Stimulated activated naive CD8-positive, alpha-beta T cell treated with anti-CD3 and anti-CD28 coated beads, Interleukin-15, amount 100 ng/mL, for 72 hours (primary cell): ENCODE results near the gene XRCC5.
A peak's percentile ranks its signal among the peaks of the same experiment; 100 is the strongest.

Experiments used
- ATAC-seq: fragments of 150-1000 bp; cut with Tn5 transposase; 2 replicates; pipeline ENCODE4 v1.10.0; 2021; ENCODE audit warnings: mild to moderate bottlenecking, moderate library complexity
- DNase-seq, 2 donors: peaks; one replicate each; pipeline ENCODE4 v3.0.0; 2021 to 2022
- H3K27ac Mint-ChIP-seq, 2 donors: one replicate each; pipeline ENCODE4 v1.8.0; 2022; ENCODE audit warnings: mild to moderate bottlenecking in 2 of 2, mixed read lengths in 2 of 2, moderate library complexity in 2 of 2
- H3K27me3 Mint-ChIP-seq: one replicate; pipeline ENCODE4 v1.8.0; 2022; ENCODE audit warnings: mixed read lengths
- H3K4me1 Mint-ChIP-seq: one replicate; pipeline ENCODE4 v1.8.0; 2022; ENCODE audit warnings: mild to moderate bottlenecking, mixed read lengths
- H3K4me3 Mint-ChIP-seq, 2 donors: one replicate each; pipeline ENCODE4 v1.8.0; 2022; ENCODE audit warnings: mild to moderate bottlenecking in 2 of 2, mixed read lengths in 2 of 2, moderate library complexity in 1 of 2
- H3K9me3 Mint-ChIP-seq, 2 donors: one replicate each; pipeline ENCODE4 v1.8.0; 2022; ENCODE audit warnings: mixed read lengths in 2 of 2

XRCC5 gene

DNA sequence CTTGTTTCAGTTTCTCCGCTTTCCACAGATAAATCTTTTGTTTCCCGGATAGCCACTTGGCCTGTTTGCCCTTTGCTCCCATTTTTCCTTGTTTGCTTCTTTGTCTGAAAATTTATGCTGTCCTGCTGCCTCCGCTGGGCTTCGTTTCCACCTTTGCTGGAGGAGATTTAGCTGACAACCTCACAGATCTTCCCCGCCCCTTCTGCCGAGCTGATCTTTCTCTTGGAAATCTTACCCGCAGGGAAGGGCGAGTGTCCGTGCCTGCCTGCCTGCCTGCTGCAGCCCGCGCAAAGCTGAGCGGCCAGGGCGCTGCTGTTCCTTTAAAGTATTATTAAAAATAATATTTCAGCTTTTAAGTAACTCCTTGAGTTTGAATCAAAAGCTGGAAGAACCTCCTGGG is 1.4 kb upstream of the XRCC5 start:
- ATAC-seq (no peak), DNase-seq (no peak)
- no peak overlapping the region for H3K4me3 Mint-ChIP-seq
- no peak overlapping the region for H3K27ac Mint-ChIP-seq
- no peaks in the 10 kb centered on the region for H3K27me3 Mint-ChIP-seq
- peaks cover 41% of the 10 kb centered on the region for H3K4me1 Mint-ChIP-seq
- H3K9me3 Mint-ChIP-seq, result no peaks in the 10 kb centered on the region

DNA sequence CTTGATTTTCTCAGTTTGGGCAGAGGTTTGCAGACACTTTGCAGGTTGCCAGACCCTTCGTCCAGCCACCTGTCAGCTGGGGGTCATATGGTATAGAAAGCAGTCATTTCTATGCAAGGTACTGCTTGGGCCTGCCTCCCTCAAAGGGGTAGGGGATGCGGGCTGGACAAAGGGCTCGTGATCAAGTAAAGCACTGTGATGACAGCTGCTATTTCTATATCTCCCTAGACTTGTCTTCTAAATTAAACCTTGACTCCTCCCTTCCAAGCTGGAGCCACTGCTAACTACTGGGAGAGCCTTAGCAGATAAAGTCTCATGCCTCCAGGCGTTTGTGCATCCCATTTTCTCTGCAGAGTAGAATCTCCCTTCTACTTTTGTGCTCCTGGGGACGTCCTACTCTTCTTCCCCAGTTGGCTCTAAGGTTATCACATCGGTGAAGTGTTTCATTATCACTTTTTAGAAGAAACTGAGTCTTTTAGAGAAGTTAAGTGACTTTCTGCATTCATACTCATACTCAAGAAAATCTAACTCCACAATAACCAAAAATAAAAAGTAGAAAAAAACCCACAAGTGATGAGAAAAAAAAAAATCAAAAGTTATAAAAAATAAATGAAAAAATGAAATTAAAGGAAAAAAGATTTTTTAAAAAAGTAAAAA is 710 bp upstream of the XRCC5 start:
- Mint-ChIP-seq H3K27me3 (no peaks in the 10 kb centered on the region), H3K4me1 (peaks cover 48% of the 10 kb centered on the region), H3K4me3 (peak overlapping the region; percentile 99 to 100)

DNA sequence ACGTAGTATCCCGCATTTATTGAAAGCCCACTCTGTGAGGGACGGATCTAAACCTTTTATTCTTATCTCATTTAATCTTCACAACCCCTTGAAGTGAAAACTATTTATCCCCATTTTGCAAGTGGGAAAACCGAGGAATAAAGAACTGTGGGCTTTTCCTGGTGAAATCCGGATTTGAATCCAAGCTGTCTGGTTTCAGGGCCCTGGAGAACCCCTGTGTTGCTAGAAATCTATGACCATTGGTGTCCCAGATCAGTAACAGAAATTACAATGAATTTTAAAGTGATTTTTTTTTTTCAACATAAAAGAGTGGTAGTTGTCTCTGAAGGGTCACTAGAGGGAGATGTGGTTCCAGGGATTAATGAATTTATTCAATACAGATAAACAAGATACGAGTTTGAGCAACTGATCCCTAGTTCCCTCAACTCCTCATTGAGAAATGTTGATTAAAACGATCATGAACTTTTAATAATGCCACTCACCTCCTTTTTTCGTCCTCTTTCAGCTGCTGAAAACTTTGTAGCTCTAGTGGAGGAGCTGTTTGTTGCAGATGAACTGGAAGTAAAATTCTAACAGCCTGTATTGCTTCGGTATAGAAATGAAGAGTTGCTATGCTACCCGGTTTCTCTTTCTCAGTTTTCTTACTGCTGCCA is 940 bp downstream of the XRCC5 start:
- Mint-ChIP-seq H3K4me1 (peaks cover 60% of the 10 kb centered on the region), H3K27me3 (no peaks in the 10 kb centered on the region), H3K9me3 (no peaks in the 10 kb centered on the region), H3K27ac (peak overlapping the region; percentile 99 to 100), H3K4me3 (peak overlapping the region; percentile 99 to 100)
- ATAC-seq (peak; percentile 43), DNase-seq (peak in 1 of 2 donors; percentile 23)

More for the DNA sequence above, 710 bp upstream of the XRCC5 start:
- no peaks in the 10 kb centered on the region for H3K9me3 Mint-ChIP-seq
- DNase-seq (no peak), ATAC-seq (no peak)
- H3K27ac Mint-ChIP-seq, result peak overlapping the region; percentile 99 to 100

GRCh38 chr2:216110620-216111019 is 1.5 kb downstream of the XRCC5 start:
- Mint-ChIP-seq H3K4me1 (peaks cover 64% of the 10 kb centered on the region), H3K4me3 (peak overlapping the region; percentile 99 to 100), H3K9me3 (no peaks in the 10 kb centered on the region), H3K27me3 (no peaks in the 10 kb centered on the region), H3K27ac (peak overlapping the region in 1 of 2 donors; percentile 79)
- ATAC-seq, result no peak
- no peak for DNase-seq

- no peaks in the 10 kb centered on the region for H3K27me3 Mint-ChIP-seq
- peak overlapping the region; percentile 49 to 53 for H3K27ac Mint-ChIP-seq
- peaks cover 67% of the 10 kb centered on the region for H3K4me1 Mint-ChIP-seq
- no peak for DNase-seq
- no peaks in the 10 kb centered on the region for H3K9me3 Mint-ChIP-seq
- peak overlapping the region; percentile 99 to 100 for H3K4me3 Mint-ChIP-seq
- ATAC-seq, result no peak
Observed at GRCh38 chr2:216111122-216111521, 2.0 kb downstream of the XRCC5 start.

- ATAC-seq (no peak), DNase-seq (no peak)
- no peaks in the 10 kb centered on the region for H3K9me3 Mint-ChIP-seq
- H3K27ac Mint-ChIP-seq, result peak overlapping the region in 1 of 2 donors; percentile 72
- H3K27me3 Mint-ChIP-seq, result no peaks in the 10 kb centered on the region
- peaks cover 80% of the 10 kb centered on the region for H3K4me1 Mint-ChIP-seq
- H3K4me3 Mint-ChIP-seq, result peak overlapping the region; percentile 71 to 74
Observed at GRCh38 chr2:216112926-216113325, 3.8 kb downstream of the XRCC5 start.

DNA sequence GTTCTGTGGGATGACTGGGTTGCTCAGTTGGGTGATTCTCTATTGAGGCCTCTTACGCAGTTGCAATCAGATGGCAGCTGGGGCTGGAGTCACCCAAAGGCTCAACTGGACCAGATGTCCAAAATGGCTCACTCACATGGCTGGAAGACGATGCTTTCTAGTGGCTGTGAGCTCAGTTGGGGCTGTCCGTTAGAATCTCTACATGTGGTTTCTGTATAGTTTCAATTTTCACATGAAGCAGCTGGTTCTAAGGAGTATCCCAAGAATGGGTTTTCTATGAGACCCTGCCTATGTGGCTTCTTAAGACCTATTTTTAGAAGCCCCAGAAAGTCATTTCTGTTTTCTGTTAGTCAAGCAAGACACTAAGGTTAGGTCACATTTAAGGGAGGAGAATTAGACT is 4.4 kb downstream of the XRCC5 start:
- peak; percentile 41 for ATAC-seq
- peak overlapping the region; percentile 71 to 74 for H3K4me3 Mint-ChIP-seq
- peaks cover 80% of the 10 kb centered on the region for H3K4me1 Mint-ChIP-seq
- no peaks in the 10 kb centered on the region for H3K27me3 Mint-ChIP-seq
- H3K27ac Mint-ChIP-seq, result peak overlapping the region; percentile 72 to 75
- DNase-seq, result no peak
- H3K9me3 Mint-ChIP-seq, result no peaks in the 10 kb centered on the region

DNA sequence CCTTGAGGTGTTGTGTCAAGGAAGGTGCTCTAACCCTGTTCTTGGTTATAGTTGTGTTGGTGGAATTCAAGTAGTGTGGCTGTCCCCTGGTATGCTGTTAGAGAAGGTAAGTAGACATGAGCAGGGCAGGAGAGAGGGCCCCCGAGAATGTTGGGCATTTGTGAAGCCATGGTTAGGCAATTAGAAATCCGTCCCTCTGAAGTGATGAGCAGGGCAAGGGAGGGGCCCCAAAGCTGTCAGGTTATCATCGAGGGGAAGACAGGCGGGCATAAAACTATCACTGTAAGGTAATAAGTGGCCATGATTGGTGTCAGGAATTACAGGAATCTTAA is 5.2 kb downstream of the XRCC5 start:
- ATAC-seq, result peak; percentile 21

GRCh38 chr2:216114714-216115531 is 5.8 kb downstream of the XRCC5 start:
- H3K27me3 Mint-ChIP-seq, result no peaks in the 10 kb centered on the region
- peaks cover 91% of the 10 kb centered on the region for H3K4me1 Mint-ChIP-seq
- ATAC-seq (peak; percentile 88), DNase-seq (peak; percentile 95 to 97)
- no peaks in the 10 kb centered on the region for H3K9me3 Mint-ChIP-seq
- peak overlapping the region; percentile 83 to 90 for H3K4me3 Mint-ChIP-seq
- H3K27ac Mint-ChIP-seq, result peak overlapping the region; percentile 95 to 98

More for the DNA sequence above, 5.2 kb downstream of the XRCC5 start:
- peak overlapping the region; percentile 80 to 98 for H3K27ac Mint-ChIP-seq
- H3K27me3 Mint-ChIP-seq, result no peaks in the 10 kb centered on the region
- H3K9me3 Mint-ChIP-seq, result no peaks in the 10 kb centered on the region
- H3K4me3 Mint-ChIP-seq, result peak overlapping the region; percentile 83 to 90
- peaks cover 85% of the 10 kb centered on the region for H3K4me1 Mint-ChIP-seq
- no peak for DNase-seq

DNA sequence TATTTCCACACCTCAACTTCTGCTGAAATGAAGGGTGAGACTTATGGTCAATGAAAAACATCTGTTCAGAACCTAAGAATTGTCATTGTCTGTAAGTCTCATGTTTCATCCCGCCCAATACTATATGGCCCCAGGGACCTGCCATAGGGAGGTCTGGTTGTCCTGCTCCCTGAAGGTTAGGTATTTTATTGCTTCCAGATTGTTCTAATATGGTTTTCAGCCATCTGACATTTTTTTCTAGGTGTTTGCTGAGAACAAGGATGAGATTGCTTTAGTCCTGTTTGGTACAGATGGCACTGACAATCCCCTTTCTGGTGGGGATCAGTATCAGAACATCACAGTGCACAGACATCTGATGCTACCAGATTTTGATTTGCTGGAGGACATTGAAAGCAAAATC is 7.3 kb downstream of the XRCC5 start:
- H3K4me1 Mint-ChIP-seq, result peaks cover 97% of the 10 kb centered on the region
- DNase-seq, result no peak
- ATAC-seq, result no peak
- peak overlapping the region; percentile 70 to 90 for H3K4me3 Mint-ChIP-seq
- H3K9me3 Mint-ChIP-seq, result no peaks in the 10 kb centered on the region
- no peaks in the 10 kb centered on the region for H3K27me3 Mint-ChIP-seq
- peak overlapping the region; percentile 60 to 81 for H3K27ac Mint-ChIP-seq

GRCh38 chr2:216117561-216118340 is 8.6 kb downstream of the XRCC5 start:
- H3K27me3 Mint-ChIP-seq, result no peaks in the 10 kb centered on the region
- ATAC-seq (no peak), DNase-seq (no peak)
- peak overlapping the region in 1 of 2 donors; percentile 80 for H3K27ac Mint-ChIP-seq
- H3K4me1 Mint-ChIP-seq, result peaks cover 97% of the 10 kb centered on the region
- peak overlapping the region; percentile 31 to 90 for H3K4me3 Mint-ChIP-seq
- H3K9me3 Mint-ChIP-seq, result no peaks in the 10 kb centered on the region

DNA sequence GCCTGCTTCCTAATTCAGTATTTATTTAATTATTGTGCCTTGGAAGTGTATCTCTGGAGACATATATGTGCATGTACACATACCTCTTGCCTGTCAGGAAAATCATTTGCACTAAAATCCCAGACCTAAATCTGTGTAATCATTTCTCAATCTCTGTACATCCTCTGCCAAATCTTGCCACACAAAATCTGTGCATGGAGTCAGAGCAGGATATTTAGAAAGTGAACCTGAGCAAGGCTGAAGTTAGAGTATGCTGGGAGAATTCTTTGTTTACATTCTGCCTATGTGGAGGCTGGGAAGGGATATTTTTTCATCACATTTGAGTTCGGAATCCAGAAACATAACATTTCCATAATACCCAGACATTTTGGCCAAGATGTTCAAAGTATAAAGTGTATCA is 9.3 kb downstream of the XRCC5 start:
- Mint-ChIP-seq H3K27me3 (no peaks in the 10 kb centered on the region), H3K27ac (peak overlapping the region in 1 of 2 donors; percentile 3), H3K9me3 (no peaks in the 10 kb centered on the region), H3K4me3 (peak overlapping the region; percentile 42 to 48), H3K4me1 (peaks cover 96% of the 10 kb centered on the region)
- ATAC-seq (no peak), DNase-seq (no peak)

GRCh38 chr2:216119146-216119545 is 10.0 kb downstream of the XRCC5 start:
- Mint-ChIP-seq H3K27me3 (no peaks in the 10 kb centered on the region), H3K4me1 (peaks cover 89% of the 10 kb centered on the region), H3K9me3 (no peaks in the 10 kb centered on the region), H3K27ac (peak overlapping the region; percentile 52 to 97), H3K4me3 (peak overlapping the region; percentile 43 to 53)
- DNase-seq (no peak), ATAC-seq (no peak)

DNA sequence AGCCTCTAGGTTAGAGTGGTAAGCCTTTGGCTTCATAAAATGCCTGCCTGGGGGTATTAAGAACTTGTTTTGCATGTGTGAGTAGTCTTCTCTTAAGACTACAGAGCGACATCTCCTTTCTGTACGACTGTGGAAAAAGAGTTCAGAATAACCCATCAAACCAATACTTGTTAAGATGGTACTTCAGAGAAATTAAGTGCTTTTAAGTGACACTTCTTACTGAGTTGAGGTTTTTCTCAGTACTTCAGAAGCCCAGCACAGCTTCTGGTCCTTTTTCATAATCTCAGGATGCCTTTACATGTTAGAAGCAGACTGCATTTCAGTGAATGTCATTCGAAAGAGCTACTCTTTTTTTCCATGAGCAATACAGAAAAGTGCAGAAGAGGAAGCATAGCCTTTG is 10.8 kb downstream of the XRCC5 start:
- ATAC-seq (peak; percentile 96), DNase-seq (peak; percentile 33 to 38)
- peak overlapping the region; percentile 82 to 97 for H3K27ac Mint-ChIP-seq
- peaks cover 88% of the 10 kb centered on the region for H3K4me1 Mint-ChIP-seq
- H3K4me3 Mint-ChIP-seq, result peak overlapping the region; percentile 68 to 70
- no peaks in the 10 kb centered on the region for H3K9me3 Mint-ChIP-seq
- no peaks in the 10 kb centered on the region for H3K27me3 Mint-ChIP-seq

- Mint-ChIP-seq H3K4me3 (peak overlapping the region; percentile 27 to 66), H3K9me3 (no peaks in the 10 kb centered on the region), H3K27ac (peak overlapping the region; percentile 82 to 97), H3K27me3 (no peaks in the 10 kb centered on the region), H3K4me1 (peaks cover 80% of the 10 kb centered on the region)
- DNase-seq (no peak), ATAC-seq (no peak)
Observed at GRCh38 chr2:216121255-216121654, 12.1 kb downstream of the XRCC5 start.
